Stimulated activated CD4-positive, alpha-beta T cell treated with anti-CD3 and anti-CD28 coated beads, Interleukin-12 subunit alpha, Interleukin-12 subunit beta, amount 100 ng/mL, for 48 hours (primary cell): ENCODE measurements around the gene CIAO2A.
A peak's percentile ranks its signal among the peaks of the same experiment; 100 is the strongest.
"Not testable (repeated sequence)": the region's sequence is repeated elsewhere in the genome, so short reads cannot be mapped to it uniquely, and the experiment has no call there.

ENCODE experiments used
- DNase-seq, 3 donors: peaks; one replicate each; pipeline ENCODE4 v3.0.0-alpha.2; 2020; ENCODE audit warnings: low read depth in 2 of 3, low spot score in 1 of 3

Gene CIAO2A

DNA sequence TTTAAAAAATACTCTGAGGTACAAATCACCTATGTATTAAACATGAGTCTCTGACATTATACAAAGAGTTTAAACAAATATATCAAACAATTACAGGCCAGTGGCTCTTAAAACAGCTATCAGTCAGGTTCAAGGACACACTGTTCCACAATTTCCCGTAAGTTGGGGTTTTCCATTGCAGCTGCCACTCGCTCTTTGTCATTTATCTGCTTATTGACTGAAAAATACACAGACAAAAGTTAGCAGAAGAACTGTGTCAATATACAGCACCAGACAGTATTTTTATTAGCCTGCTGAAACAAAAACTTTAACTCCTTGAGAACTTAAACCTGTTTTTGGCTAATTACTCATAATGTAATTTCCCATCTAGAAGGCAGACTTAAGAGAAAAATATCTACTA, 20.8 kb downstream of the CIAO2A start:
- DNase-seq = no peak

DNA sequence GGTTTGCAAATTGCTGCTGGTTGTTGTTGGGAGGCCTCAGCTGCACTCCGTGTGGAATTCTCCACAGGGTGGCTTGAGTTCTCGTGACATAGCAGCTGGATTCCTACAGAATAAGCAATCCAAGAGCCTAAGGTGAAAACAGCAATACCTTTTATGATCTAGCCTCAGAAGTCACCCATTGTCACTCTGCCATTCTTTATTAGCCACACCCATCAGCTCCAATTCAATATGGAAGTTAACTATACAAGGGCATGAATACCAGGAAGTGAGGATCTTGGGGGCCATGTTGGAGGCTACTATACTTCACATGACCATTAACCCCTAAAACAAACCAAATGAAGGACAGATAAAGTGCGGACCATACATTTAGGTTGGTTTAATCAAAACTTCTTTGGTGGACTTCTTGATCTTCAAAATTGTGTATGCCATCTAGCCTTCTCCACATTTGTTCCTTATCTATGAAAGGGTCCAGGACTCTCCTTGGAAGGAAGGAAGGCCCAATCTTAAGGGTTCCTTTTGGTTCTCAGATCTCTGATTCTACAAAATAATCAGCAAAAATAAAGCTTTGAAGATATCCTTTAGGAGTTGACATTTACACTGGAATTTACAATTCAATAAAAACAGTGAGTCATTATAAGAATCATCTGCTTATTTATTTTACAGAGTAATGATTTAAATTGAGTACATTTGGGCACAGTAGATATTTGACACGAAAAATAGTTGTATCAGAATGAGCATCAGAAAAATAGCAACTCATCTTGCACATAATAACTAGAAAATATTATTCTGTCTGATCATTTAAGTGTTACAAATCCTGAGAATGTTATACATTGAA, 21.5 kb downstream of the CIAO2A start:
- DNase-seq = no peak

DNA sequence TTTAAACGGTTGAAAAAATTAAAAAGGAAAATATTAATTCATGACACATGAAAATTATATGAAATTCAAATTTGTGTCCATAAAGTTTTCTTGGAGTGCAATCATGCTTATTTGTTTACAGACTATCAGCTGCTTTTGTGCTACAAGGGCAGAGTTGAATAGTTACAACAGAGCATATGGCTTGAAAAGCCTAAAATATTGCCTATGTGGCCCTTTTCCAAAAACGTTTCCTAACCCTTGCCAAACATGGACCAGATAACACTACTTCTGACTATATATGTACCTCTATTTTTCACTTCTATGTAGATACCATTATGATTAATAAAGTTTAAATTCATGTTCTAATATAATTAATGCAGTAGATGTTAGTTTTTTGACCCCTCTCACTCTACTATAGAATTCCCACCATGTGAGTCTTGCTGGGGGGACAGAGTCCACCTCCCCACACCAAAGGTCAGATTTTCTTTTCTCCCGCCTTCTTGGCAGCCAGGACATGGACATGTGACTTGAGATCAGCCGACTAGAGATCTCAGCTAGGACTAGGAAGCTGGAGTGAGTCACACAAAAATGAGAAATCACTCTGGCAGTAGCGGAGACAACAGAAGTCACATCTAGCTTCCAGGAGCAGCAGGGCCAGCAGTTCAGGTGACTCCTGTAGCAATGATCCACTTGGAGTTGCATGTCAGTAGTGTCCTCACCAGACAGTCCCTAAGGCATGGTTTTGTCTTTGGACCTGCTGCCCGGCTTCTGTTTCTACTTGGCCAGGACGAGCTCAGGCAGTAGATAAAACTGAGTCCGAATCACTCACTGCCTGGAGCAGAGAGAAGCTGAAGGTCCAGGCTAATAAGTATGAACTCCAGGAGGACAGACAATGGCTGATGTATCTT, 22.4 kb downstream of the CIAO2A start:
- no peak for DNase-seq

DNA sequence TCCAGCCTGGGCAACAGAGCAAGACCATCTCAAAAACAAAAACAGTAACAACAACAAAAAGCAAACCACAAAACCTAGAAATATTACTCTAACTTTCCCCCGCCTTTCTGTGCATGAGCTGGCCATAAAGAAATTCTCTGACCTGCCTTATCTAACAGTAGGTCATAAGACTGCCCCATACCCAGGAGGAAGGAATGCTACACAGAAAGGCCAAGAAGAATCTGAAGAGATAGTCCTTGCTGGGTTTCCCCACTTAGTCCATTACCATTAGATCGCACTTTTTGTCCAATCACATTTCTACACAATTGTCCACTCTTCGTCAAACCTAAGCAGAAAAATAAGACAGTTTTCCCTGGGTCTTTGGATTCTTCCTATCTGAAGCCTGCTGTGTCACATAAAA, 23.5 kb downstream of the CIAO2A start:
- no peak for DNase-seq

DNA sequence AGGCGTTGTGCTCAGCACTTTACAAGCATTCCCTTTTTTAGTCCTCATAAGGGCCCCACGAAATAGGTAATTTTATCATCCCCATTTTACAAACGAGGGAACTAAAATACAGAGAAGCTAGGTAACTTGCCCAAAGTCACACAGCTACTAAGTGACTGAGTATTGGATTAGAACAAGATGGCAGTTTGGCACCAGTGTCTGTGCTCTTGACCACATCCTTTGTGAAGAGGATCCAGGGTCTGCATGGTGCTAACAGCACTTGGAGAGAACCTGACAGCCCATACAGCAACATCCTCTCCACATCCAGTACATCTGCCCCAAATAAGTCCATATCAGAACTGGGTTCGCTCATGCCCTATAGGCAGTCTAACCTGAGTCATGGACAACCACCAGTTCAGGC, 25.5 kb downstream of the CIAO2A start:
- no peak for DNase-seq

DNA sequence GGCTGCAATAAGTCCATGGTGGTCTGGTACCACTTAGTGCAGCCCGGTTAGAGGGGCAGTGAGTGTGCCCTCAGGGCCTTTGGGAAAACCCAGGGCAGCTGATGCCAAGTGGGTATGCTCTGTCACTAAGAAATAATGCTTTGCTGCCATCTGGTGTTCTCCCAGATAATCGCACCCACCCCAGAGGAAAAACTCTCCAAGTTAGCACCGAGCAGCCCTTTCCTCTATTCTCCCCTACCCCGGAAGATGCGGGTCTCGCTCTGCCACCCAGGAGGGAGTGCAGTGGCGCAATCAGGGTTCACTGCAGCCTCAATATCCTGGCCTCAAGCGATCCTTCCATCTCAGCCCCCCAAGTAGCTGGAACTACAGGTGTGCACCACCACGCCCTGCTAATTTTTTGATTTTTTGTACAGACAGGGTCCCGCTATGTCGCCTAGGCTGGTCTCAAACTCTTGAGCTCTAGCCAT, 26.0 kb downstream of the CIAO2A start:
- DNase-seq = peak; percentile 40 to 81 (median 52)

DNA sequence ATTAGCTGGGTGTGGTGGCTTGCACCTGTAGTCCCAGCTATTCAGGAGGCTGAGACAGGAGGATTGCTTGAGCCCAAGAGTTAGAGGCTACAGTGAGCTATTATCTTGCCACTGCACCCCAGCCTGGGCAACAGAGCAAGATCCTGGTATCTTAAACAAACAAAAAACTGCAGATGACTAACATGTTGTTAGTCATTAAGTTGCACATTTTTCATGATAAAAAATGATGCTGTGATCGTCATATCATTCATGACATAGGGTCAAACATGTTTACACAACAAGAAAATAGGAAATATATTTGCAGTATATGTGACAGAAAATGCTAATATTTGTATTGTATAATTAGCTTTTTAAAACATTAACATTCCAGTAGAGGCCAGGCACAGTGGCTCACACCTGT, 27.2 kb downstream of the CIAO2A start:
- DNase-seq = no peak

DNA sequence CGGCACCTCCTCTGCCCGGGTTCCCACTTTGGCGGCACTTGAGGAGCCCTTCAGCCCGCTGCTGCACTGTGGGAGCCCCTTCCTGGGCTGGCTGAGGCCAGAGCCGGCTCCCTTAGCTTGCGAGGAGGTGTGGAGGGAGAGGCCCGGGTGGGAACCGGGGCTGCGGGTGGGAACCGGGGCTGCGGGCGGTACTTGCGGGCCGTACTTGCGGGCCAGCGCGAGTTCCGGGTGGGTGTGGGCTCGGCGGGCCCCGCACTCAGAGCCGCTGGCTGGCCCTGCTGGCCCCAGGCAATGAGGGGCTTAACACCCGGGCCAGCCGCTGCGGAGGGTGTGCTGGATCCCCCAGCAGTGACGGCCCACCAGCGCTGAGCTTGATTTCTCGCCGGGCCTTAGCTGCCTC, 32.9 kb downstream of the CIAO2A start:
- no peak for DNase-seq

DNA sequence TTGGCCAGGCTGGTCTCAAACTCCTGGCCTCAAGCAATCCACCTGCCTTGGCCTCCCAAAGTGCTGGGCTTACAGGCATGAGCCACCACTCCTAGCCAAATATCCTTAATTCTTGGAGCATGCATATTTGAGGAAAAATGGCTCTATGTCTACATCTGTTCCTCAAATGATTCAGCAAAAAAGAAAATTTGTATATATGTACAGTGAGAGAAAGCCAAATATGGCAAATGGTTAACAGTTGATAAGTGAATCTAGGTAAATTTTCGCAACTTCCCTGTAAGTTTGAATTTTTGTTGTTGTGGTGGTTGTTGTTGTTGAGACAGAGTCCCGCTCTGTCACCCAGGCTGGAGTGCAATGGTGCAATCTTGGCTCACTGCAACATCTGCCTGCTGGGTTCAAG, 34.5 kb downstream of the CIAO2A start:
- not testable (repeated sequence) for DNase-seq

DNA sequence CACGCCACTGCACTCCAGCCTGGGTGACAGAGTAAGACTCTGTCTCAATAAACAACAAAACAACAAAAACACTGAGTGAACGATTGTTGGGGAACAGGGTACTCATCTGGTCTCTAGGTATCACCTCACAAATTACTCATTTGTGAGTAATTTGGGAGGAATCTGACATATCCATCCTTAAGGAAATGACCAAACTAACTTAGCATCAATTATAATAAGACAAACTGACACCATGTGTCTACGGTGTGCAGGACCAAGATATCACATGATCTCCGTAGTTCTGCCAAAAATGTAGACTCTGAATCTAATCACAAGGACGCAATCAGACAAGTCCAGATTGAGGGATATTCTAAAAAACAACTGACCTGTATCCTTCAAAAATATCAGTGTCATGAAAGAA, 35.4 kb downstream of the CIAO2A start:
- no peak for DNase-seq

DNA sequence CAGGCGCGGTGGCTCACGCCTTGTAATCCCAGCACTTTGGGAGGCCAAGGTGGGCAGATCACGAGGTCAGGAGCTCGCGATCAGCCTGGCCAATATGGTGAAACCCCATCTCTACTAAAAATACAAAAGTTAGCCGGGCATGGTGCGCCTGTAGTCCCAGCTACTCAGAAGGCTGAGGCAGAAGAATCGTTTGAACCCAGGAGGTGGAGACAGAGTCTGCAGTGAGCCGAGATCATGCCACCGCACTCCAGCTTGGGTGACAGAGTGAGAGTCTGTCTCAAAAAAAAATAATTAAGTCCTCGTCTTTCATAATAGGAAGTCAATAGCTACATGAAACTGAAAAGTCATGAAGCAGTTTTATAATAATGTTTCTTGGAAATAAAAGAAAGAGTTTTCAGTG, 40.0 kb downstream of the CIAO2A start:
- not testable (repeated sequence) for DNase-seq

DNA sequence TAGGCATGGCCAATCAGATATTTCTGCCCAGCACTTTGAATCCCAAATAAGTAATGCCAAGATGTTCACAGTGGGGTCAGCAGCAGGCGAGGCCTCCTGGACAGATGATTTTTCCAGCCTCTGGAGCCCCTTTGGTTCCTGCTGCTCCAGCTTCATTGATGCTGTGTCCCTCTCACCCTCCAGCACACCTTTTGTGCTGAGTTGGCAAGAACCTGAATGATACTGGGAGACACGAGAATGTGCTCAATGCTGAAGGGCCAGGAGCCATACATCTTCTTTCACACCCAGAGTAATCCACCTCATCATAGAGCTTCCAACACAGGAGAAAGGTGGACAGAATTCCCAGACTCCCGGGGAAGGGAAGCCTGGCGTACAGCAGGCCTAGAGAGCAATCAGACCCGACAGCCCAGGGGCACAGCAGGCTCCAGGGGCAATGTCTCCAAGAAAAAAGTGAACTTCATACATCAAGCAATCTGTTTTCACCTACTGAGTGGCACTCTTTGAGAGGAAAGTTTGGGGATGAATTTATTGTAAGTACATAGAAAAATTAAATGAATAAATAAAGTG, 40.6 kb downstream of the CIAO2A start:
- DNase-seq = no peak

DNA sequence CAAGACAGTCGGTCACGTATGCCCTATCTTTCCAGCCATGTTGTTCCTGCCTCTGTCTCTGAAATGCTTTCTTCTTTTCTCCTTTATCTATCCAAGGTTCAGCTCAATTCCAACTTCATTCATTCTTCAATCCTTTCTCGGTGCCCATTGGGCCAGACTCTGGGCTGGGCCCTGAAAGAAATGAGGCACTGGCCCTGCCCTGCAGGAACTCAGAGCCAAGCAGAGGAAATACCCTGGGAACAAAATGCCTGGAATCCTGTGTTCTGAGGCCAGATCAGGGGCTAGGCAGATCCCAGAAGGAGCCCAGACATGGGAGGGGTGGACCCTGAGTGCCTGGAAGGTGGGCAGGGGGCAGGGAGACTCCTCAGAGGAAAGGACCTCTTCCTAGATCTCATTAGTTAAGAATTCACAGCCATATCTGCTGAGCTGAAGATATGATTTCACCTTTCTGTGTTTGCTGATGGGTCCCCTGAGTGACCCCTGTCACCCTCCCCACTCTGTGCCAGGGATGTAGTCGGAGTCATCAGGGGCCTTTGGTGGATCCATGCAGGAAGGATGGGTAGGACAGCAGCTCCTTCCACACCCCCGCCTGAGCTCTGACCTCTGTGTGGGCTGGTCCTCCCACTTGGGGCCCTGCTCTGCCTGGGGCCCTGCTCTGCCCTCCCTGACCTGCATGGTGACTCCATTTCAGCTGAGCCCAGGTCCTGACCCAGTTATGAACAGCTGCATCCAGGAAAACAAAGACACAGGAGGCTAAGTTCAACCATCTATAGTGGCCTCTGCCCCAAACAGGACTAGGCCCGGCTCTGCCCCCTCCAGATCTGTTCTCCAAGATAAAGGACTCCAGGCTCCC, 42.0 kb downstream of the CIAO2A start:
- DNase-seq = no peak

DNA sequence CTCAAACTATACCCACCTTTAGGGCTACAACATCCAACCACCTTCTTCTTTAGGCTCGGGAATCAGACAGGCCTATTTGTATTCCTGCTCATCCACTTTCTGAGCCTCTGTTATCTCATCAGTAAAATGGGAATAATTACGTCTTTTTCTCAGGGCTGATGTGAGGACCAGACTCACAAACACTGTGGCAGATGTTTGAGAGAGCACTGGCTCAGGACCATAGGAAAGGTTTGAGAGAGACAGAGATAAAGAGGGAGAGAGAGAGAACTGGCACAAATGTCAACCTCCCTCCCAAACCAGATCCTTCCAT, 42.6 kb downstream of the CIAO2A start:
- DNase-seq = no peak

DNA sequence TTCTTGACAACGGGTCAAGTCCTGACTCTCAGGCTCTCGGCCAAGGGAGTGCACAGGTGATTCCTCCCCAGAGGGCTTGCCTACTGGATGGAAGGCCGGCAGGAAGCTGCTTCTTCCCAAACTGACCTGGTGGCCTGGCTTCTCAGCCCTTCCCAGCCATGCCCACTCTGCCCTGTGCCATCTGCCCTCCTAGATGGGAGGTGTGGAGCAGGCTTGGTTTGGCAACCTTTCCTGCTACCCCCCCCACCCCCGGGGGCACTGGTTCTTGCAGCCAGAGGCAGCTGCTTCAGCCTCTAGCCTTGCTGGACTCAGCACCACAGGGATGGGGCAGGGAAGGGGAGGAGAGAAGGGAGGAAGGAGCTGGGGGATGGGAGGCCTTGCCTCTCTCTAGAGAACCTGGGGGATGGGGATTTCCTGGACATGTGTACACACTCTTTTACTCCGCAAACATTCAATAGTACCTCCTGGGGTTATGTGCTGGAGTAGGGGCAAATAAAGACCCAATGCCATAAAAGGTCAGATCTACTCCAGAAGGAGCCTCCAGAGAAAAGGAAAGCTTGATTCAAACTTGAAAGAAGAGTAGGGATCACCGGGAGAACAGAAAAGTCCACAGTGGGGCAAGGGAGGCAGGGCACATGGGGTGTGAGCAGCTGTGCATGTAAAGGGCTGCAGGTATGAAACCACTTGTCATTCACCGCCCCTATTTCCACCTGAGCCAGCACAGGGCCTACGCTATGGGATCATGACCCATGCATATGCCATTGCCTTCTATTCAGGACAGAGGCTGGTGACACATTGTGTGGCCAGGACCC, 43.2 kb downstream of the CIAO2A start:
- no peak for DNase-seq

DNA sequence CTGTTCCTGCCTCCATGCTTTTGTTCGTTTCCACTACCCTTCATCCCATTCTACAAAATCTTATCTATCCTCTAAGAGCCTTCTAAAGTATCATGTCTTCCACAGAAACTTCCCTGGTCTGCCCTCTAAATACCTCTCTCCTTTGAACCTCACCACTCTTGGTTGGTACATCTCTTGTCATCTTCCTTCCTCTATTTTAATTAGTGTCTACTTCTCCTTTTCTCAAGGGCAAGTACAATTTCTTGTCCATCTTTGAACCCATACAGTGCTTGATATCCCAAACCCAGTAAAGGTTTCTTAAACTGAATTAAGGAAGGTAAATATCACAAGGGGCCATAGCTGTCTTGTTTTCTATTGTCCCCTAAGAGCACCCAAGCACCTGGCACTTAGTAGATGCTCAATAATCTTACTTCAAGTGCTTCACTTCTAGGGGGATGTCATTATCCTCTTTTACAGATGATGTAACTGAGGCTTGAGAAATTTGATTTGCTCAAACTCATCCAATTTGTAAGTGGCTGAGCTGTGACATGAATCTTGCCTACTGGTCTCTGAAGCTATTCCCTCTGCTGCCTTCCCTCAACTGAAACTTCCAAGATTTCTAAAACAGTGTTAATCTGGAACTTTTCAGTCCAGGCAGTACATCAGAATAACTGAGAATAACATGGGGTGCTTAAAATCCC, 44.7 kb downstream of the CIAO2A start:
- no peak for DNase-seq

DNA sequence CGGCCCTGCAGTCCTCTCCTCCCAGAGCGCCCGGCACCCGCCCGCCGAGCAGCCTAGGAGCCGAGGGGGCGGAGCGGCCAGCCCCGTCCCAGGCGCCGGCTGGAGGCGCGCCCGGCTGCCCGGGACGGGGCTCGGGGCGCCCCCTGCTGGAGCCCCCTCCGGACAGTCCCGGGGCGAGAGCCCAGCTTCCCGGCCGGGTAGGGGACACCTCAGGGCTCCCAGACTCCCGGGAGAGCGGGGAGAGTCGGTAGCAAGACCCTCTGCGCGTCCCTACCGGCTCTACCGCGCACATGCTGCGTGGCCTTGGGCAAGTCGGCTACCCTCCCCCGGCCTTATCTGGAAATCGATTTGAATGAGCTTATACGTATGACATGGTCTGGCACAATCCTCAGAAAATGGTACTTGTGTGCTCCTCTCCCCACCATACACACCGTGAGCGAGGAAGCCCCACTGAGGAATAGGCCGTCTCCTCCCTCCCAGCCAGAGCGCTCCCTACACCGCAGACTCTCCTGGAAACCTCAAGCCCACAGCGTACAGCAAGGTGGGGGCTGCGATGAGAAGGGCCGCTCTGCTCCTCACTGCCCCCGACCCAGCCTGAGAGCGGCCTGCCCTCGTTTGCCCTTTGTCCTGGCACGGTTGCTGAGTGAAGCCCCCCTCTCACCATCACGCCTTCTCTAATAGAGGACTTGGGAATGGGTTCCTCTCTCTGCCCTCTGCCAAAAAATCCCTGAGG, 47.1 kb downstream of the CIAO2A start, which contains the start of gene DAPK2:
TSS of gene DAPK2 (minus strand) at position 65 of the 733 bp plus-strand sequence. CDS start 6,224 bp downstream, outside the sequence.
- peak; percentile 25 to 62 (median 45) for DNase-seq

DNA sequence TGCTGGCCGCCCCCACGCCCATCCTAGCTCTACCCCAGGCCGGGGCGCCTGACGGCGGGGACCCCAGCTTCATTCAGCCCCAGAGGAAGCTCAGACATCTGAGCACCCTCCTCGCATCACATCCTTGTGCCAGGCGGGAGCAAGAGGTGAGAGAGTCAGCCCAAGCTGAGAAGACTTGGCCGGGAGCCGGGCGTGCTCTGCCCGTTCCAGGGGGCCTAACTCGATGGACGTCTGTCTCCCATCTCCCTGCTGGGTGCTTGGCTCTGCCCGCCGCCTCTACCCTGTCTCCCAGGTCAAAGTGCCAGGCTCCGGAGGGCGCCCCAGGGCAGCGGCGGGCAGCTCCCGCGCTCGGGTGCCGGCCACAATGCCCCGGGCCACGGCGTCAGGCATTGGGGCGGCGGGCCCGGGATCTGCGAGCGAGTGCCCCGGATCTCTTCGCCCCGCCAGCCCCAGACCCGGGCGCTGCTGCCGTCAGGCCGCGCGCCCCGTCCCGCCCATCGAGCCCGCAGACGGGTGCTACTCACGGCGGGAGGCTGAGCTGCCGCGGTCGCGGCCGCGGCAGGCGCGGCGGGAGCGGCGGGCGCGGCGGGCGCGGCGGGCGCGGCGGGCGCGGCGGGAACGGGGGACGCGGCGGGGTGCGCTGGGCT, 47.7 kb downstream of the CIAO2A start:
- DNase-seq = no peak
